Ishikawa (cell line): ENCODE measurements around the gene NBR1.

Source experiments
- CEBPB ChIP-seq: IDR thresholded peaks from 2 replicates; pipeline ENCODE4 v1.6.1; 2012
- CREB1 ChIP-seq: IDR thresholded peaks from 2 replicates; pipeline ENCODE4 v1.6.1; 2012; ENCODE audit warnings: low read depth
- EGR1 ChIP-seq: IDR thresholded peaks from 2 replicates; pipeline ENCODE4 v1.6.1; 2012
- EP300 ChIP-seq: IDR thresholded peaks from 2 replicates; pipeline ENCODE4 v1.6.1; 2012; ENCODE audit warnings: borderline replicate concordance
- FOXM1 ChIP-seq: IDR thresholded peaks from 2 replicates; pipeline ENCODE4 v1.6.1; 2012; ENCODE audit warnings: low read depth, borderline replicate concordance
- NFIC ChIP-seq: IDR thresholded peaks from 2 replicates; pipeline ENCODE4 v1.6.1; 2012
- RAD21 ChIP-seq: IDR thresholded peaks from 2 replicates; pipeline ENCODE4 v1.6.1; 2012; ENCODE audit warnings: low read depth
- TAF1 ChIP-seq: IDR thresholded peaks from 2 replicates; pipeline ENCODE4 v1.6.1; 2012; ENCODE audit warnings: low read depth, mild to moderate bottlenecking
- TCF12 ChIP-seq: IDR thresholded peaks from 2 replicates; pipeline ENCODE4 v1.6.1; 2012; ENCODE audit warnings: low read depth
- TEAD4 ChIP-seq: IDR thresholded peaks from 2 replicates; pipeline ENCODE4 v1.6.1; 2012
- YY1 ChIP-seq: IDR thresholded peaks from 2 replicates; pipeline ENCODE4 v1.6.1; 2012; ENCODE audit warnings: low read depth
- ZBTB7A ChIP-seq: IDR thresholded peaks from 2 replicates; pipeline ENCODE4 v1.6.1; 2012; ENCODE audit warnings: low read depth
- TF ChIP-seq, protein P1 (sequence below): IDR thresholded peaks from 2 replicates; pipeline ENCODE4 v1.6.1; 2012
- TF ChIP-seq, protein P2 (sequence below): IDR thresholded peaks from 2 replicates; pipeline ENCODE4 v1.6.1; 2012; ENCODE audit warnings: low read depth, mild to moderate bottlenecking
- TF ChIP-seq, protein P3 (sequence below): IDR thresholded peaks from 2 replicates; pipeline ENCODE4 v1.6.1; 2012

Gene NBR1

DNA sequence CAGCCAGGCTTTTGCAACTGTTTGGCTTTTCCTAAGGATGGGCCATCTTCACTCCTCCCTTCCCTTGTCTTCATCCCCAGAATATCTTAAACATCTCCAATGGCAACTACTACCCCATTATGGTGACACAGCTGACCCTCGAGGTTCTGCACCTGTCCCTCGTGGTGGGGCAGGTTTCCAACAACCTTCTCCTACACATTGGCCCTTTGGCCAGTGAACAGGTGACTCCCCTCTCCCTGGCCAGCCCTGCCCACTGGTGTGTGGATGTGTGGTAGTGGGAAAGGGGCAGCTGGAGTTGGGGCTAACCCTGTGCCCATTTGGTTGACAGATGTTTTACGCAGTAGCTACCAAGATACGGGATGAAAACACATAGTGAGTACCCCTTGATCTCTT, 45.4 kb downstream of the NBR1 start:
- TF ChIP-seq RAD21 = no peak
- TF ChIP-seq TAF1 = no peak
- no peak for TF ChIP-seq ZBTB7A
- TF ChIP-seq YY1 = no peak
- no peak for TF ChIP-seq EP300
- no peak for TF ChIP-seq CEBPB
- TF ChIP-seq FOXM1 = no peak
- TF ChIP-seq, protein P1, sequence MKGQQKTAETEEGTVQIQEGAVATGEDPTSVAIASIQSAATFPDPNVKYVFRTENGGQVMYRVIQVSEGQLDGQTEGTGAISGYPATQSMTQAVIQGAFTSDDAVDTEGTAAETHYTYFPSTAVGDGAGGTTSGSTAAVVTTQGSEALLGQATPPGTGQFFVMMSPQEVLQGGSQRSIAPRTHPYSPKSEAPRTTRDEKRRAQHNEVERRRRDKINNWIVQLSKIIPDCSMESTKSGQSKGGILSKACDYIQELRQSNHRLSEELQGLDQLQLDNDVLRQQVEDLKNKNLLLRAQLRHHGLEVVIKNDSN = no peak

DNA sequence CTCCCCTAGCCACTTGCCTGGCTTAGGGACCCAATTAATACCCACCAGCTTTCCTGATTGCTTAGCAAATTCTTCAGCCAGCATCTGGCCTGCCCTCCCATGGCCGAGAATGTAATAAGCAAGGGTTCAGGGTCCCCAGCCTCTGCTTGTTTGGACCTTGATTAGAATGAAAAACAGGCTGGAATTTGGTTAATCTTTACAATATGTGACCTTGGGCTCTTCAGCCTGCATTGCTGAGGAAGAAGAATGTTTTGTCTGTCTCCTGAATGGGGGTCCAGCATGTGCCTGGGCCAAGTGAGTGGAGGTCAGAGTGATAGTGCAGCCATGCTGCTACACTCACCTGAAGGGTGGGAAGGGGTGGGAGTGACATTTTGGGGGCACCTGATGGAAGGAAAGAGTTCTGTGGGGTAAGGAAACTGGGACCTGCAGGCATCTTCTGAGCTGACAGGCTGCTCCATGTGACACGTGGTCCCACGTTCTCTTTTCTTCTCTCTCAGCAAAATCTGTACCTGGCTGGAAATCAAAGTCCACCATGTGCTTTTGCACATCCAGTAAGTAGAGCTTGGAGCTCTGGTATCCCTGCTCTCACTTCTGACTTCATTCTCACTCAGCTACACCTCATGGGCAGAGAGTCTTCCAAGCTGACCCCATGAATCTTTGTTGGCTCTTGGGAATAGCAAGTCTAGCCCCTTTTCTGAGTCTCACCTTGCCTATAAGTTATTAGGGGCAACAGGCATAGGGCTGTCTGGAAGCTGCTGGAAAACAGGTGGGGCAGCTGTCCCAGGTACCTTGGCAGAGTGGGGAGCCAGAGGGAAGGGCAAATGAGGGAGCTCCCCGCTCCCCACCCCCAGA, 46.0 kb downstream of the NBR1 start:
- no peak for TF ChIP-seq TCF12
- TF ChIP-seq, protein P2, sequence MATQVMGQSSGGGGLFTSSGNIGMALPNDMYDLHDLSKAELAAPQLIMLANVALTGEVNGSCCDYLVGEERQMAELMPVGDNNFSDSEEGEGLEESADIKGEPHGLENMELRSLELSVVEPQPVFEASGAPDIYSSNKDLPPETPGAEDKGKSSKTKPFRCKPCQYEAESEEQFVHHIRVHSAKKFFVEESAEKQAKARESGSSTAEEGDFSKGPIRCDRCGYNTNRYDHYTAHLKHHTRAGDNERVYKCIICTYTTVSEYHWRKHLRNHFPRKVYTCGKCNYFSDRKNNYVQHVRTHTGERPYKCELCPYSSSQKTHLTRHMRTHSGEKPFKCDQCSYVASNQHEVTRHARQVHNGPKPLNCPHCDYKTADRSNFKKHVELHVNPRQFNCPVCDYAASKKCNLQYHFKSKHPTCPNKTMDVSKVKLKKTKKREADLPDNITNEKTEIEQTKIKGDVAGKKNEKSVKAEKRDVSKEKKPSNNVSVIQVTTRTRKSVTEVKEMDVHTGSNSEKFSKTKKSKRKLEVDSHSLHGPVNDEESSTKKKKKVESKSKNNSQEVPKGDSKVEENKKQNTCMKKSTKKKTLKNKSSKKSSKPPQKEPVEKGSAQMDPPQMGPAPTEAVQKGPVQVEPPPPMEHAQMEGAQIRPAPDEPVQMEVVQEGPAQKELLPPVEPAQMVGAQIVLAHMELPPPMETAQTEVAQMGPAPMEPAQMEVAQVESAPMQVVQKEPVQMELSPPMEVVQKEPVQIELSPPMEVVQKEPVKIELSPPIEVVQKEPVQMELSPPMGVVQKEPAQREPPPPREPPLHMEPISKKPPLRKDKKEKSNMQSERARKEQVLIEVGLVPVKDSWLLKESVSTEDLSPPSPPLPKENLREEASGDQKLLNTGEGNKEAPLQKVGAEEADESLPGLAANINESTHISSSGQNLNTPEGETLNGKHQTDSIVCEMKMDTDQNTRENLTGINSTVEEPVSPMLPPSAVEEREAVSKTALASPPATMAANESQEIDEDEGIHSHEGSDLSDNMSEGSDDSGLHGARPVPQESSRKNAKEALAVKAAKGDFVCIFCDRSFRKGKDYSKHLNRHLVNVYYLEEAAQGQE = peak; percentile 34; the same call in 1 of the 2 replicates

DNA sequence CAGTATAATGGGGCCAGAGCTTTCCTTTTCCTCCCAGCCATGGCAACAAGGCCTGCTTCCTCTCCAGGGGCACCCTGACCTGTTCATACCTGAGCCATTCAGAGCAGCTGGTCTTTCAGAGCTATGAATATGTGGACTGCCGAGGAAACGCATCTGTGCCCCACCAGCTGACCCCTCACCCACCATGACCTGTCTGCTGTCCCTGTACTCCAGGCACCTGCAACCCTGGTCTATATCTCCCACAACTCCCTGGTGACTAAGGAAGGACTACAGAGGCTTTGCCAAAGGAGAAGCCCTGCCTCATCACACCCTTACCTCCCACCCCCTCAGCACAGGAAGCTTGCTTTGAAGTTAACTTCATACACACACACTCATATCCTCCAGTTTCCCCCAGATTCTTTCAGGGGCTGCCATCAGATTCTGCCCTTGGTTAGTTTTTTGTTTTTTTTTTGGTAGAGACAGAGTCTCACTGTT, 46.6 kb downstream of the NBR1 start:
- TF ChIP-seq, protein P2 = no peak
- TF ChIP-seq TAF1 (no peak), NFIC (no peak), EP300 (no peak), CEBPB (no peak), TEAD4 (no peak)

DNA sequence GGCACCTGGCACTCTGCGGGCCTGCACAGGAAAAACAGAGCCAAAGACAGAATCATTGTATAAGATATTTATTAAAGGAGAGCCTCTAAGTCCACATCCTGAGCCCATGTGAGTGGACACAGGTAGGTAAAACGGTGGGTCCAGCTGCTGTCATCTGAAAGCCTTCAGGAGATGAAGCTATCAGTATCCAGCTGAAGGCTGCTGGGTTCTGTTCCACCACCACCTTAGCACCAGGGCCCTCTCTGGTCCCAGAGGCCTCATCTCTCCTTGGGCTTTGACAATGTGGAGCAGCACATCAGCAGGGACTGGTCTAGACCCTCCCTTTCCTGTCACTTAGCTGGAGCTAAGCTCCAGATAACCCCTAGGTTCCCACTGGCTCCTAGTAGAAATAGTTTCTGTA, 48.0 kb downstream of the NBR1 start:
- TF ChIP-seq EGR1 (no peak), YY1 (no peak), NFIC (no peak)
- TF ChIP-seq, protein P1 = no peak

DNA sequence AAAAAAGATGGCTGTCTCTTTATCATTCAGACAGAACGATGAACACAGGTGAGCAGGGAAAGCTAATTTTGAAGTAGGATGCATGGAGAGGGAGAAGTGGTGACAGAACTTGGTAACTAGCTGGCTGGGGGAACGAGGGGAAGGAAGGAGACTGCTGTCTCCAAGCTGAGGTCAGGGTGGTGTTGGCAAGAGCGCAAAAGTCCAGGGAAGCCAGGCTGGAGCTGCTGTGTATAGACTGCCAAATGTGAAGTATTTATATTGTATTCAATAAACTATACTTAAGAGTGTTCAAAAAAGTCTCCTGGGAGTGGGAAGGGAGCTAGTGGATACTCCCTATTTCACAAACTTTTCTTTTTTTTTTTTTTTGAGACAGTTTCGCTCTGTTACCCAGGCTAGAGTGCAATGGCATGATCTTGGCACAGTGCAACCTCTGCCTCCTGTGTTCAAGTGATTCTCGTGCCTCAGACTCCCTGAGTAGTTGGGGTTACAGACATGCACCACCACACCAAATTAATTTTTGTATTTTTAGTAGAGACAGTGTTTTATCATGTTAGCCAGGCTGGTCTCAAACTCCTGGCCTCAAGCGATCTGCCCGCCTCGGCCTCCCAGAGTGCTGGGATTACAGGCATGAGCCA, 48.8 kb downstream of the NBR1 start:
- TF ChIP-seq CEBPB (no peak), EGR1 (no peak), NFIC (no peak), ZBTB7A (no peak)
- TF ChIP-seq, protein P1 = no peak

DNA sequence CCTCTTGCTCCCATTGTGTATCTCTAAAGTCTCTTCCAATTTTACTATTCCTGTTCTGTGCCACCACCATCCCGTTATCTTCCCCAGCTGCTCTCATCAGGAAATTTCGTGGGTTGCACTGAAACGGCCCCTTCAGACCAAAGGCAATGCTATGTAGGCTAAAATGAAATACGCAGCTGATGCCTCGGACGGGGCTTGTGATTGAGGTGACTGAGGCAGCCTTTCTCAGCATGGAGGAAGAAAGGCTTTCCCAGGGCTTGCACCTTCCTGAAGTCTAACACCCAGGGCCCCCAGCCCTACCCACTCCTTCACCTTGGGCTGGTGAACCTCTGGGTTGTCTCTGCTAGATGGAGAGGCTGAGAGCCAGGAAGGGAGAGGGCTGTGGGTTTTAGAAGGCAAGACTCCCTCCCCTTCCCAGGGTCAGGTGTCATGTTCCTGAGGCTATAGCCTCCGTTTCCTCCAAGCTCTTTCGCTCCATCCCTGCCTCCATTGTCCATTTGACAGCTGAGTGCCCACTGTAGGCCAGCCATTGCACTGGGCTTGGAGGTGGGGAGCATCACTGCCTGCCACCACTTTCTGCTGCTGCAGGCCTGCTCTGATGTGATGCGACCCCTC, 49.6 kb downstream of the NBR1 start:
- no peak for TF ChIP-seq ZBTB7A
- TF ChIP-seq TCF12 = no peak
- TF ChIP-seq EP300 = no peak

DNA sequence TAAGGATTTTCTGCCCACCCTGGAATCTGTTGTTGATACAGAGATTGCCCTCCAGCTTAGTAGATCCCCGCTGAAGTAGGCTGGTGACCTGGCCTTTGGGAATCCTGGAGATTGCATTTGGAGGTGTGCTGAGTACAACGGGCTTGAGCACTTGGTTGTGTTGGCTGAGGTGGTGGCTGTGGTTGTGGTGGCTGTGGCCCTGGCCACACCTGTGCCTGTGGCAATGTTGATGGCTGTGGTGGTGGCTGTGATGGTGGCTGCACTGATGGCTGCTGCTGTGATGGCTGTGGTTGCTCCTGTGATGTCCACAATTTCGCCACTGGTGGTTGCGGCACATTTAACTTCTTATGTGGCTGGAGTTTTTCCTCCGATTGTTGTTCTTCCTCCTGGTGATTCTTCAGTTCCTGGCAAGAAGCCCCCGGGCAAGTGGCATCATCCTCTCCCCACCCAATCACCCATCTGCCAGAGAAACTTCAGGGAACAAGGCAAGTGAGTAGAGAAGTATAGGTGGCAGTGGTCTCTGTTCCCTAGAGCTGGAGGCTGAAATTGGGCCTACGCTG, 53.2 kb downstream of the NBR1 start:
- TF ChIP-seq ZBTB7A (no peak), NFIC (no peak), TCF12 (no peak), RAD21 (no peak), EGR1 (no peak), TAF1 (no peak), CEBPB (no peak), YY1 (no peak), CREB1 (no peak), TEAD4 (no peak), FOXM1 (no peak), EP300 (no peak)
- TF ChIP-seq, protein P1 = no peak
- TF ChIP-seq, protein P3, sequence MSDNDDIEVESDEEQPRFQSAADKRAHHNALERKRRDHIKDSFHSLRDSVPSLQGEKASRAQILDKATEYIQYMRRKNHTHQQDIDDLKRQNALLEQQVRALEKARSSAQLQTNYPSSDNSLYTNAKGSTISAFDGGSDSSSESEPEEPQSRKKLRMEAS = no peak
- TF ChIP-seq, protein P2 = no peak
